SK-N-SH treated with all-trans-retinoic acid at 6 μM for 48 hours (cell line): ENCODE measurements around the gene HDAC4.

Experiments
- ARNTL ChIP-seq: fragments of 450-650 bp; formaldehyde crosslinking; IDR thresholded peaks from 2 replicates; pipeline ENCODE4 v1.5.0; 2020; ENCODE audit warnings: low read depth, mild to moderate bottlenecking, moderate library complexity, borderline replicate concordance
- ESRRG ChIP-seq: fragments of 250-450 bp; sonication (Bioruptor Pico); IDR thresholded peaks from 2 replicates; pipeline ENCODE4 v1.6.1; 2021; ENCODE audit warnings: mild to moderate bottlenecking
- GLIS3 ChIP-seq: fragments of 250-450 bp; sonication (Bioruptor Pico); IDR thresholded peaks from 2 replicates; pipeline ENCODE4 v1.5.0; 2020; ENCODE audit warnings: mild to moderate bottlenecking, moderate library complexity
- PPARA ChIP-seq: fragments of 250-450 bp; sonication (Bioruptor Pico); IDR thresholded peaks from 2 replicates; pipeline ENCODE4 v1.5.0; 2020; ENCODE audit warnings: mild to moderate bottlenecking, borderline replicate concordance
- RARB ChIP-seq: fragments of 250-450 bp; sonication (Bioruptor Pico); IDR thresholded peaks from 2 replicates; pipeline ENCODE4 v1.8.0; 2021; ENCODE audit warnings: mild to moderate bottlenecking, moderate library complexity
- SNAI2 ChIP-seq: fragments of 250-450 bp; sonication (Bioruptor Pico); IDR thresholded peaks from 2 replicates; pipeline ENCODE4 v1.5.0; 2020; ENCODE audit warnings: mild to moderate bottlenecking, moderate library complexity
- TCF4 ChIP-seq: fragments of 250-450 bp; sonication (Bioruptor Pico); IDR thresholded peaks from 2 replicates; pipeline ENCODE4 v1.8.0; 2021; ENCODE audit warnings: mild to moderate bottlenecking, moderate library complexity, borderline replicate concordance
- TOX ChIP-seq: fragments of 250-450 bp; sonication (Bioruptor Pico); IDR thresholded peaks from 2 replicates; pipeline ENCODE4 v1.8.0; 2021; ENCODE audit warnings: mild to moderate bottlenecking, moderate library complexity, borderline replicate concordance
- ZC3H10 ChIP-seq: fragments of 250-450 bp; sonication (Bioruptor Pico); IDR thresholded peaks from 2 replicates; pipeline ENCODE4 v1.5.1; 2021; ENCODE audit warnings: mild to moderate bottlenecking, moderate library complexity
- ZFP3 ChIP-seq: fragments of 250-450 bp; sonication (Bioruptor Pico); IDR thresholded peaks from 2 replicates; pipeline ENCODE4 v1.5.0; 2020; ENCODE audit warnings: mild to moderate bottlenecking, moderate library complexity
- TF ChIP-seq, protein P1 (sequence below): fragments of 250-450 bp; sonication (Bioruptor Pico); IDR thresholded peaks from 2 replicates; pipeline ENCODE4 v1.8.0; 2020; ENCODE audit warnings: mild to moderate bottlenecking, moderate library complexity, borderline replicate concordance
- TF ChIP-seq, protein P2 (sequence below): fragments of 250-450 bp; sonication (Bioruptor Pico); IDR thresholded peaks from 2 replicates; pipeline ENCODE4 v1.5.1; 2020; ENCODE audit warnings: low read depth, mild to moderate bottlenecking, moderate library complexity

DNA sequence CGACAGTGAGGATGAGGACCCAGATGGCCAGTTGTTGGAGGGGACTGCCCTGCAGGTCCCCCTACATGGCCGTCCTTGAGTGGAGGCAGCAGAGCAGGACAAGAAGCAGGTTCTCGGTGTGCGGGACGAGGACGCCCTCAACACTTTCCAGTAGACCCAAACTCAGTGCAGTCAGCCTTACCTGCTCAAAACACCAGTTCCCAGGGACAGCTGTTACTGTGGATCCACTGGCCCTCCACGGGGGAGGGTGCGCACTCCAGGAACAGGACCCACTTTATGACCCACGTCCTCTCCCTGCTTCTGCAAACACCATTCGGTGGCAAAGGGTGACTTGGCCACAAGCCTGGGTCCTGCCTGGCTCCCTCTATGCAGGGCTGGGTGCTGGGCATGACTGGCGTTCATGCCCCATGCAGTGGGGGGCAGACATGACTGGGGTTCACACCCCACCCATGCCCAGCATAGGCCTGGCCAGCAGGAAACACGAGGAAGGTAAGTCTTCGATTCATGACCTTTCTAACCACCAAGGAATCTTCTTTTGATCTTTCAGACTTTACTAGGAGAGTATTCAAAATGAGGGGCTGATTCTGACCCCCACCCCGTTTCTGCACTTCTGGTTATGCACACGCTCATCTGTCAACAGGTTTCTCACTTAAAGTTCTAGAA, 233.7 kb downstream of the HDAC4 start:
- TF ChIP-seq, protein P1, sequence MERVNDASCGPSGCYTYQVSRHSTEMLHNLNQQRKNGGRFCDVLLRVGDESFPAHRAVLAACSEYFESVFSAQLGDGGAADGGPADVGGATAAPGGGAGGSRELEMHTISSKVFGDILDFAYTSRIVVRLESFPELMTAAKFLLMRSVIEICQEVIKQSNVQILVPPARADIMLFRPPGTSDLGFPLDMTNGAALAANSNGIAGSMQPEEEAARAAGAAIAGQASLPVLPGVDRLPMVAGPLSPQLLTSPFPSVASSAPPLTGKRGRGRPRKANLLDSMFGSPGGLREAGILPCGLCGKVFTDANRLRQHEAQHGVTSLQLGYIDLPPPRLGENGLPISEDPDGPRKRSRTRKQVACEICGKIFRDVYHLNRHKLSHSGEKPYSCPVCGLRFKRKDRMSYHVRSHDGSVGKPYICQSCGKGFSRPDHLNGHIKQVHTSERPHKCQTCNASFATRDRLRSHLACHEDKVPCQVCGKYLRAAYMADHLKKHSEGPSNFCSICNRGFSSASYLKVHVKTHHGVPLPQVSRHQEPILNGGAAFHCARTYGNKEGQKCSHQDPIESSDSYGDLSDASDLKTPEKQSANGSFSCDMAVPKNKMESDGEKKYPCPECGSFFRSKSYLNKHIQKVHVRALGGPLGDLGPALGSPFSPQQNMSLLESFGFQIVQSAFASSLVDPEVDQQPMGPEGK (CRISPR knock-in tag), result no peak
- TF ChIP-seq GLIS3 (CRISPR knock-in tag), result no peak
- no peak for TF ChIP-seq PPARA (CRISPR knock-in tag)
- TF ChIP-seq TOX (CRISPR knock-in tag), result no peak
- no peak for TF ChIP-seq RARB (CRISPR knock-in tag)
- TF ChIP-seq ESRRG, result no peak
- TF ChIP-seq, protein P2, sequence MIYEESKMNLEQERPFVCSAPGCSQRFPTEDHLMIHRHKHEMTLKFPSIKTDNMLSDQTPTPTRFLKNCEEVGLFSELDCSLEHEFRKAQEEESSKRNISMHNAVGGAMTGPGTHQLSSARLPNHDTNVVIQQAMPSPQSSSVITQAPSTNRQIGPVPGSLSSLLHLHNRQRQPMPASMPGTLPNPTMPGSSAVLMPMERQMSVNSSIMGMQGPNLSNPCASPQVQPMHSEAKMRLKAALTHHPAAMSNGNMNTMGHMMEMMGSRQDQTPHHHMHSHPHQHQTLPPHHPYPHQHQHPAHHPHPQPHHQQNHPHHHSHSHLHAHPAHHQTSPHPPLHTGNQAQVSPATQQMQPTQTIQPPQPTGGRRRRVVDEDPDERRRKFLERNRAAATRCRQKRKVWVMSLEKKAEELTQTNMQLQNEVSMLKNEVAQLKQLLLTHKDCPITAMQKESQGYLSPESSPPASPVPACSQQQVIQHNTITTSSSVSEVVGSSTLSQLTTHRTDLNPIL (CRISPR knock-in tag), result no peak
- TF ChIP-seq ARNTL, result no peak
- no peak for TF ChIP-seq SNAI2 (CRISPR knock-in tag)
- TF ChIP-seq ZC3H10 (CRISPR knock-in tag), result no peak
- no peak for TF ChIP-seq ZFP3
- TF ChIP-seq TCF4 (CRISPR knock-in tag), result no peak
